Measurements from ENCODE around the gene FUT7. TPM values are rescaled to one million over a fixed set of nuclear protein-coding genes. Genes with fewer than 3 reads are reported as not detected.

FUT7 gene
- total and polyA plus RNA-seq, 2 of the 13 experiments (the other 11 are each of a cell fraction or from before 2014, with no cell fraction given), result 0.05 TPM; not detected in 1

- TF ChIP-seq ZBTB44 (CRISPR knock-in tag; IDR thresholded peaks at IDR 0.05) (no peak), CEBPZ (IDR thresholded peaks at IDR 0.05; ENCODE audit: low read length) (no peak), ERF (CRISPR knock-in tag; IDR thresholded peaks at IDR 0.05) (no peak; the same call in 1 of the 2 replicates), BORCS8-MEF2B (CRISPR knock-in tag; IDR thresholded peaks at IDR 0.05) (no peak; the same call in 1 of the 2 replicates), ZNF253 (CRISPR knock-in tag; IDR thresholded peaks at IDR 0.05; ENCODE audit: borderline replicate concordance) (no peak), ZNF720 (CRISPR knock-in tag; IDR thresholded peaks at IDR 0.05) (no peak), ZNF343 (CRISPR knock-in tag; IDR thresholded peaks at IDR 0.05) (no peak), POLR2G (IDR thresholded peaks at IDR 0.05; ENCODE audit: low read depth, low read length) (no peak), ZNF598 (CRISPR knock-in tag; IDR thresholded peaks at IDR 0.05; ENCODE audit: borderline replicate concordance) (peak; percentile 74; the same call in 1 of the 2 replicates), CEBPB (IDR thresholded peaks at IDR 0.05; ENCODE audit: borderline replicate concordance, low read depth, low read length) (peak; percentile 30; the same call in 1 of the 2 replicates), ZNF879 (CRISPR knock-in tag; IDR thresholded peaks at IDR 0.05) (no peak), PREB (CRISPR knock-in tag; IDR thresholded peaks at IDR 0.05) (no peak), SATB2 (CRISPR knock-in tag; IDR thresholded peaks at IDR 0.05) (no peak), ZNF570 (CRISPR knock-in tag; IDR thresholded peaks at IDR 0.05; ENCODE audit: borderline replicate concordance) (no peak), FIP1L1 (IDR thresholded peaks at IDR 0.05; ENCODE audit: borderline replicate concordance, insufficient read depth, low read depth, low read length) (no peak), SIN3B (IDR thresholded peaks at IDR 0.05; ENCODE audit: low read length) (no peak), HDAC6 (IDR thresholded peaks at IDR 0.05; ENCODE audit: low read depth, low read length) (no peak), NKX3-1 (CRISPR knock-in tag; IDR thresholded peaks at IDR 0.05) (no peak), TRIM22 (IDR thresholded peaks at IDR 0.05) (no peak), ISX (CRISPR knock-in tag; conservative IDR thresholded peaks at IDR 0.05) (no peak), HNRNPH1 (optimal IDR thresholded peaks at IDR 0.05; ENCODE audit: low read depth, low read length) (no peak)
- TF ChIP-seq, protein P1, sequence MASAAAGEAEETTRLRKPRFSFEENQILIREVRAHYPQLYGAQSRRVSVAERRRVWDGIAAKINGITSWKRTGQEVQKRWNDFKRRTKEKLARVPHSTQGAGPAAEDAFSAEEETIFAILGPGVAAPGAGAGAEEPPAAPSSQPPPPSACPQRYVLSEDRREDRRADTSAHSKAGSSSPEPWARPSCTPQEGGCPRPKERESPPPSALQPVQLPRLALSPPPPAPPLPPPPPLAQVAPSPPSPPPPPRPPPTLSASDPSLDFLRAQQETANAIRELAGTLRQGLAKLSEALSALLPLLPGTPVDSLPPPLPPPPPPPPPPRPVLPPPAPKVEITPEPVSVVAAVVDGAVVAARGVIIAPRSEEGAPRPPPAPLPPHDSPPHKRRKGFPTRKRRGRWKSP (CRISPR knock-in tag; IDR thresholded peaks at IDR 0.05), result 0 out of 2 replicates have a peak, but pooled peaks have one; percentile 7
These were observed 36.1 kb upstream of the FUT7 start (continued) for GRCh38 chr9:137067860-137068538.
